ENCODE results near the gene ADAMTS13. TPM values are rescaled to one million over a fixed set of nuclear protein-coding genes. Genes with fewer than 3 reads are reported as not detected.
"Not testable (repeated sequence)": the region's sequence is repeated elsewhere in the genome, so short reads cannot be mapped to it uniquely, and the experiment has no call there.

ADAMTS13 gene
- total RNA-seq: 1.3 and 1.5 TPM in 2 replicates

DNA sequence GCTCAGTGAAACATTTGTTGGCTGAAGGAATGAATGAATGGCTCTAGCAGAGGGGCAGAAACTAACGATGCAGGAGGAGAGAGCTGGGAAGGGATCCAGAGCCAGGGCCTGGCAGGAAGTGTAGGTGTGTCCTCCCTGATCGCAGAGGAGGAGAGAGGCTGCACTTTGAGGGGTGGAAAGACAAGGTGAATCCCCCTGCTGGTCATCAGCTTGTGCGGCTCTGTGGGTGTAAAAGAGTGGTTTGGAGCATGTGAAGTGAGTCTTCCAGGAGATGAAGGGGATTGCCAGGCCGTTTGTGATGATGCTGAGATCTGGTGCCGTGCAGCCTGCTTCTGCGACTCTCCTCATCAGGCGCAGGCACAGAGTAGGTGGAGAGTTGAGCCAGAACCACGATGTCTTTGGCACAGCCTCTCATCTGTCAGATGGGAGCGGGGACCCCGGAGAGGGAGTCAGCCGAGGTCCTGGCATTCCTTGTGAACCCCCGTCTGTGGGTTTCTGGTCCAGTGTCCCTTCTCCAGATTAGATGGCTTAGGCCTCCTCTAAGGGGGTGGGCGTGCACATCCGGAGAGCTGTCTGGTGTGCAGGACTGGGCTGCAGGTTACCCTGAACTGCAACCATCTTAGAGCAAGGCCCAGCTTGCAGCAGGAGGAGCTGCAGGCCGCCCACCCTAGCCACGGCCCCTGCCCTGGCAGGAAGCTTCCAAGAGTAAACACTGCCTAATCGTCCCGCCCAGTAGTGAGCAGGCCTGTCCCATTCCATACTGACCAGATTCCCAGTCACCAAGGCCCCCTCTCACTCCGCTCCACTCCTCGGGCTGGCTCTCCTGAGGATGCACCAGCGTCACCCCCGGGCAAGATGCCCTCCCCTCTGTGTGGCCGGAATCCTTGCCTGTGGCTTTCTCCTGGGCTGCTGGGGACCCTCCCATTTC lies at the start of gene ADAMTS13:
Gene ADAMTS13 (plus strand): TSS at position 753 of the 928 bp plus-strand sequence. CDS start 77 bp downstream, at position 830.
- H3K9me3 Mint-ChIP-seq: no peaks in the 10 kb centered on the region
- H3K4me3 Mint-ChIP-seq: peak within 1 kb of the TSS; percentile 33
- peaks cover 22% of the 10 kb centered on the region for H3K4me1 Mint-ChIP-seq
- intact Hi-C loops (cut with micrococcal nuclease): loop anchor here (5.0 kb wide), 1 partner anchor 35 kb away; the partner anchor contains the start of gene CACFD1
- DNase-seq: peak; percentile 75
- peaks cover 5% of the 10 kb centered on the region for H3K27me3 Mint-ChIP-seq
- peaks cover 7% of the 10 kb centered on the region for H3K36me3 Mint-ChIP-seq (ENCODE audit: low read depth)
- peak within 1 kb of the TSS; percentile 82 for H3K27ac Mint-ChIP-seq

DNA sequence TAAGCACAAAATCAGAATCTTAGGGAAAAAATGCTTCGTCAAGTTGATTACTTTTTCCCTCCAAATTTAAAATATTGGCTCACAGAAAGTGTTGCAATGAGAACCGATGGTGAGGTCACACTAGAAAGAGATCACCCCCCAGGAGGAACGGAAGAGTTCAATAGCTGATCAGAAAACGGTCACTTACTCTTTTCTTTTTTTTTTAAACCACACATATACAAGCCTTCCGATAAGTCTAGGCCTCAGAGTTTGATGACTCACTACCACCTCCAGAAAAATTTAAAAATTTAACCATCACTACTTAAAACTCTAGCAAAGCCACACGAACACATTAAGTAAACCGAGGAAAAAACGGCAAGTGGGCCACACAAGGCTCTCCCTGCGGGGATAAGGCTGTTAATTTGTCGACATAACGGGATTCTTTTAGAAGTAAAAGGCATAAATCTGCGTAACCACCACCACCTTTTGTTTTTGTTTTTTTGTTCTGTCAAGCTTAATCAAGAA lies 47.5 kb upstream of the ADAMTS13 start:
- DNase-seq: peak; percentile 74
- peaks cover 7% of the 10 kb centered on the region for H3K27me3 Mint-ChIP-seq
- peaks cover 54% of the 10 kb centered on the region for H3K4me1 Mint-ChIP-seq
- H3K4me3 Mint-ChIP-seq: peak overlapping the region; percentile 99
- H3K36me3 Mint-ChIP-seq (ENCODE audit: low read depth): peaks cover 49% of the 10 kb centered on the region
- H3K27ac Mint-ChIP-seq: peak overlapping the region; percentile 97
- H3K9me3 Mint-ChIP-seq: no peaks in the 10 kb centered on the region
- intact Hi-C loops (cut with micrococcal nuclease): loop anchor here (5.0 kb wide), 2 partner anchors 187 to 227 kb away; no protein-coding TSS in a partner anchor

DNA sequence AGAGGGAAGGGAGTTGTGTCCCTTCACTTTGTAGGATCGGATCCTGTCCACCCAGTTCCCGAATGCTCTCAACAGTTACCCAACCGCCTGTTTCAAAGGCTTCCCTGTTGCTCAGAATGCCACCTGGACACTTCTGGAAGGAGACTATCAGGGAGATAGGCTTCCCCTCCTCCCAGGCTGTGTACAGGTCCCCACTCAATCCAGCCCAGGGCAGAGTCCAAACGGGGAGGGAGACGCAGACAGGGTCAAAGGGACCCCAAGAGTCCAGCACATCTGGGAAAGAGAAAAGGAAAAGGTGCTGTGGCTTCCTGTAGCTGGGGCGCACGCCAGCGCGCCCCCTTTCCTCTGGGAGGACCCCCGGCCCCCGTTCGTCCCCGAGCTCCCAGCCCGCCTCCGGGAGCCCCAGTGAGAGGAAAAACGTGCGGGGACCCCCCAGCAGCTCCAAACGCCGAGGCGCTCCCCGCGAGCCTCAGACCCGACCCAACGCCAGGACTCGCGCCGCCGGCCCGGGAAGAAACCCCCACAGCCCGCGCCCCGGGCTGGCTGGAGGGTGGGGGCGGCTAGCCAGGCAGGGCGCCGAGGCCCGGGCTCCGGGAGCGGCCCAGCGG lies 46.9 kb upstream of the ADAMTS13 start:
- H3K9me3 Mint-ChIP-seq: no peaks in the 10 kb centered on the region
- peaks cover 43% of the 10 kb centered on the region for H3K36me3 Mint-ChIP-seq (ENCODE audit: low read depth)
- intact Hi-C loops (cut with micrococcal nuclease): no loop called here
- H3K27ac Mint-ChIP-seq: peak overlapping the region; percentile 97
- peaks cover 7% of the 10 kb centered on the region for H3K27me3 Mint-ChIP-seq
- DNase-seq: peak; percentile 76
- peak overlapping the region; percentile 99 for H3K4me3 Mint-ChIP-seq
- H3K4me1 Mint-ChIP-seq: peaks cover 49% of the 10 kb centered on the region

DNA sequence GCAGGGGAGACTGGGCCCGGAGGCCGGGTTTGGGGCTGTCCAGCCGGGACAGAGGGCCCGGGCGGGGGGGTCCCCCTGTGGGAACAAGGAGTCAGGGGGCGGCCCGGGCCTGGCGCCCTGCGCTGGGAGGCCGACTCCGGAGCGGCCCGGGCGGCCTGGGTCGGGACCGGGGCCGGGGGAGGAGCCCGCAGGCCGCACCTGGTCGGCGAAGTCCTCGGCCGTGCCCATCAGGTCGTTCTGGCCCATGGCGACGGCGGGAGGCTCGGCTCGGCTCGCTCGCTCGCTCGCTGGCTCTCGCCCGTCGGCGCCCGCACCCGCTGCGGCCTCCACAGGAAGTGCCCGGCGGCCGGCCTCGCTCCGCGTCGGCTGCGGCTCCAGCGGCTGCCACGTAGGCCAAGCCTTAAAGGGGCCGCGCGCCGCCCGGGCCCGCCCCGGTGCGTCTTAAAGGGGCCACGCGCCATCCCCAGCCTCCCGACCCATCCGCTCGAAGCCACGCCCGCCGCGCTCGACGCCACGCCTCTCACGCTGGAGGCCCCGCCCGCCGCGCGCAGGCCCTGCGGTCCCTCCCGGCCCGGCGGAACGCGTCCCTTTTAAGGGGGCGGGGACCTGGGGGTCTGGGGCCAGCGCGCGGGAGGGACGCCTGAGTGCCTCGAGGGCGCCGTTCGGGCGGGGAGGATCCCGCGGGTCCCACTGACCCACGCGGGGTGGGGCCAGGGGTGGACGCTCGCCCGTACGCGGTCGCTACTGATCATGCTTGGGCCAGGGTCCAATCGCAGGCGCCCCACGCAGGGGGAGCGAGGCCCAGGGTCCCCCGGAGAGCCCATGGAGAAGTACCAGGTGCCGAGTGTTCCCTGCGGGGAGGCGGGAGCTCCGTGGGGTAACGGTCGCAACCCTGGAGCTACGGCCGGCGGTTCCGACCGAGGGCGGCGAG lies 46.2 kb upstream of the ADAMTS13 start, which contains the start of the genes STKLD1 and SURF4:
Gene STKLD1 (plus strand): TSS at position 643 of the 931 bp plus-strand sequence. CDS start 108 bp downstream, at position 751.
Gene SURF4 (minus strand): TSS at position 337 of the 931 bp plus-strand sequence. CDS start 91 bp downstream, at position 246.
- peaks cover 7% of the 10 kb centered on the region for H3K27me3 Mint-ChIP-seq
- H3K4me3 Mint-ChIP-seq: peak within 1 kb of the TSS; percentile 99
- H3K27ac Mint-ChIP-seq: peak within 1 kb of the TSS; percentile 97

DNA sequence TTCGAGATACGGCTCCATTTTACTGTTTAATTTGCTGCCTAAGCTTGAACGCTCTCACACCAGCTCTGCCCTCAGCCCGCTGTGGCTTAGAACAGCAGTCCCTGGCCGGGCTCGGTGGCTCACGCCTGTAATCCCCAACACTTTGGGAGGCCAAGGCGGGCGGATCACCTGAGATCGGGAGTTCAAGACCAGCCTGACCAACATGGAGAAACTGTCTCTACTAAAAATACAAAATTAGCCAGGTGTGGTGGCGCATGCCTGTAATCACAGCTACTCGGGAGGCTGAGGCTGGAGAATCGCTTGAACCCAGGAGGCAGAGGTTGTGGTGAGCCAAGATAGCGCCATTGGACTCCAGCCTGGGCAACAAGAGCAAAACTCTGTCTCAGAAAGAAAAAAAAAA lies 44.9 kb upstream of the ADAMTS13 start:
- Mint-ChIP-seq H3K4me1 (peaks cover 29% of the 10 kb centered on the region), H3K4me3 (peak overlapping the region; percentile 67), H3K36me3 (ENCODE audit: low read depth) (peaks cover 23% of the 10 kb centered on the region)
- H3K27ac Mint-ChIP-seq; H3K27me3 Mint-ChIP-seq; intact Hi-C loops (cut with micrococcal nuclease); H3K9me3 Mint-ChIP-seq; DNase-seq: not testable (repeated sequence)

More for the DNA sequence above, 46.2 kb upstream of the ADAMTS13 start, which contains the start of the genes STKLD1 and SURF4:
- H3K36me3 Mint-ChIP-seq (ENCODE audit: low read depth): peaks cover 35% of the 10 kb centered on the region
- peaks cover 42% of the 10 kb centered on the region for H3K4me1 Mint-ChIP-seq
- H3K9me3 Mint-ChIP-seq: no peaks in the 10 kb centered on the region
- DNase-seq: peak; percentile 100
- intact Hi-C loops (cut with micrococcal nuclease): loop anchor here (1.0 kb wide), 4 partner anchors 28 to 83 kb away; partner anchors contain the start of genes CACFD1, MED22, REXO4 and RPL7A

DNA sequence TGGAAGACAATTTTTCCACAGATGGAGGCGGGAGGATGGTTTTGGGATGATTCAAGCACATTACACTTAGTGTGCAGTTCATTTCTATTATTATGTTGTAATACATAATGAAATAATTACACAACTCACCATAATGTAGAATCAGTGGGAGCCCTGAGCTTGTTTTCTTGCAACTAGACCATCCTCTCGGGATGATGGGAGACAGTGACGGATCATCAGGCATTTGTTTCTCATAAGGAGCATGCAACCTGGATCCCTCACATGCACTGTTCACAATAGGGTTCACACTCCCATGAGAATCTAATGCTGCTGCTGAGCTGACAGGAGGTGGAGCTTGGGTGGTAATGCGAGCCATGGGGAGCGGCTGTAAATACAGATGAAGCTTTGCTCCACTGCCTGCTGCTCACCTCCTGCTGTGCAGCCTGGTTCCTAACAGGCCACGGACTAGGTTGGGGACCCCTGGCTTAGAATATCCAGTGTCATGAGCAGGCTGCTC lies 44.4 kb upstream of the ADAMTS13 start:
- no peak overlapping the region for H3K27ac Mint-ChIP-seq
- intact Hi-C loops (cut with micrococcal nuclease): no loop called here

DNA sequence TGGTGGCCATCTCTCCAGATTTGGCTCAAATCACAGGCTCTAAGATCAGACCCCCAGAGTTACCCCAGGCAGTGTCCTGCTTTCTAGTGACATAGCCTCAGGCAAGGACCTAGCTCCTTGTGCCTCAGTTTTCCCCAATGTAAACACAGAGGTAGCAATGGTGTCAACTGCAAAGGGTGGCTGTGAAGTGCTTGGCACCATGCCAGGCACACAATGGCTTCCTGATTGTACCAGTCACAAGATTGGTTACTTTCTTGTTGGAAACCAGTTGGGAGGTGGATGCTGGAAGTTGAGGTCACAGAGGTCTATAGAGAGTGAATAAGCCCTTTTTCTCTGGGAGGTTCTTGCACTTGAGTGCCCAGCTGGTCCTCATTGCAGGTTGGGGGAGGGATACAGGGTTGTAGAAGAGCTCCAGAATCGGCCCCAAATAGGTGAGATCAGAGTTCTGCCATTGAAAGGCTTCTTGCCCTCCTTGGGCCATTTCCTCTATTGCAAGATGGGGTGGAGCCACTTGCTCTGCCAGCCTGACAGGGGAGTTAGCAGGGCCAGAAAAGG lies 43.7 kb upstream of the ADAMTS13 start:
- H3K36me3 Mint-ChIP-seq (ENCODE audit: low read depth): peaks cover 12% of the 10 kb centered on the region
- intact Hi-C loops (cut with micrococcal nuclease): no loop called here
- peaks cover 7% of the 10 kb centered on the region for H3K27me3 Mint-ChIP-seq
- no peaks in the 10 kb centered on the region for H3K9me3 Mint-ChIP-seq
- no peak for DNase-seq
- H3K4me3 Mint-ChIP-seq: no peak overlapping the region
- H3K4me1 Mint-ChIP-seq: peaks cover 17% of the 10 kb centered on the region
- no peak overlapping the region for H3K27ac Mint-ChIP-seq

More for the DNA sequence above, 44.4 kb upstream of the ADAMTS13 start:
- H3K9me3 Mint-ChIP-seq: no peaks in the 10 kb centered on the region
- no peak overlapping the region for H3K4me3 Mint-ChIP-seq
- H3K4me1 Mint-ChIP-seq: peaks cover 24% of the 10 kb centered on the region
- DNase-seq: no peak
- peaks cover 19% of the 10 kb centered on the region for H3K36me3 Mint-ChIP-seq (ENCODE audit: low read depth)
- peaks cover 7% of the 10 kb centered on the region for H3K27me3 Mint-ChIP-seq

DNA sequence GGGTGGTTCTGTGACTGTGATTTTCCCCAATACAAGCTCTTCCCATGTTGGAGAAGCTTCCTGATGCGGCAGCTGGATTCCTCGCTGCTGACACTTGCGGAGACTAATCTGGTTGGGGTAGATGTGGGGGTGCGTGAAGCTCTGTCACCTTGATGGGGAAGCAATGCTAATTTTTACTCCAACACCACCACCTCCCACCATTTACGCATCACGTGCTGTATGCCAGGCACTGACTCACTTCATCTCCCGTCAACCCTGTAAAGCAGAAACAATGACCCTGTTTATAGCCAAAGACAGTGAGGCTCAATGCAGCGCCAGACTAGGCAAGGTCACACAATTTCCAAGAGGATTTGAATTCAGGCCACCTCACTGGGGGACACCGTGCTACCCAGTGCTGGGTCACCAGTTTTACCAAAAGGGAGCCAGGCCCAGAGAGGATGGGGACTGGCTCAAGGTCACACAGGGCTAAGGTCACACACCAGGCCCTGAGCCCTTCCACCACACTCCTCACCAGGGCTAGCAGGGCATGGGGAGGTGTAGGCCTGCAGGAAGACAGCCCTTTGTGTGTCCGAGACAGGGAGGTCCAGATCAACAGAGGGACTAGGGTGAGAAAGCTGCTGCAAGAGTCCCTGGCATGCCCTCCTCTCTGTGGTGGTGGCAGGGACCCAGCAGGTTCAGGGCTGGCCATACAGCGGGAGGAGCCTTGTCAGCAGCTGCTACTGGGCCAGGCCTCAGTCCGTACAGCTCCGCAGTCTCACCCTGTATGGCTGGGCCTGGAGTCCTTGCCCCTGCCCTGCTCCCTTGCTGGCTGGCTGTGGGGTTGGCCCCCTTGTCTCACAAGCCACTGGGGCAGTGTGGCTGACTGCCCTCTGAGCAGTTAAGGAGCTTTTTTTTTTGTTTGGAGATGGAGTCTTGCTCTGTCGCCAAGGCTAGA lies 42.7 kb upstream of the ADAMTS13 start:
- Mint-ChIP-seq H3K9me3 (no peaks in the 10 kb centered on the region), H3K36me3 (ENCODE audit: low read depth) (peaks cover 8% of the 10 kb centered on the region), H3K4me3 (no peak overlapping the region), H3K27me3 (peaks cover 7% of the 10 kb centered on the region), H3K4me1 (peaks cover 13% of the 10 kb centered on the region), H3K27ac (no peak overlapping the region)
- DNase-seq: no peak
- intact Hi-C loops (cut with micrococcal nuclease): no loop called here

DNA sequence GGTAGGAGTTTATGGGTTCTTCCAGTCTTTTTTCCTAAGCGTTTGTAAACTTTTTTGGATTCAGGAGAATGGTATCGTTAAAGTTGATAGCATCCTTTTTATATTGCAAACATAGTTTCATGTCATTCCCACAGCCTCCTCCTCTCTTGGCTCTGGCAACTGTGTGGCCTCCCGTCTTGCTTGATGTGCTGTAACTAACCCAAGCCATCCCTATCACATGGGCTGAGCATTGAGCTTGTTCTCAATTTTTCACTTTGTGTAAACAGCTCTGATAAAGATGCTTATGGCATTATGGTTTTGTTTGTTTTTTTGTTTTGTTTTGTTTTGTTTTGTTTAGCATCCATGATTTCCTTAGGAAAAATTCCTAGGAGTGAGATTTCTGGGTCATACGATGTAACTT lies 41.4 kb upstream of the ADAMTS13 start:
- Mint-ChIP-seq H3K27ac (no peak overlapping the region), H3K27me3 (peaks cover 5% of the 10 kb centered on the region), H3K4me1 (peaks cover 6% of the 10 kb centered on the region), H3K4me3 (no peak overlapping the region), H3K9me3 (no peaks in the 10 kb centered on the region), H3K36me3 (ENCODE audit: low read depth) (no peaks in the 10 kb centered on the region)
- intact Hi-C loops (cut with micrococcal nuclease): no loop called here
- no peak for DNase-seq

DNA sequence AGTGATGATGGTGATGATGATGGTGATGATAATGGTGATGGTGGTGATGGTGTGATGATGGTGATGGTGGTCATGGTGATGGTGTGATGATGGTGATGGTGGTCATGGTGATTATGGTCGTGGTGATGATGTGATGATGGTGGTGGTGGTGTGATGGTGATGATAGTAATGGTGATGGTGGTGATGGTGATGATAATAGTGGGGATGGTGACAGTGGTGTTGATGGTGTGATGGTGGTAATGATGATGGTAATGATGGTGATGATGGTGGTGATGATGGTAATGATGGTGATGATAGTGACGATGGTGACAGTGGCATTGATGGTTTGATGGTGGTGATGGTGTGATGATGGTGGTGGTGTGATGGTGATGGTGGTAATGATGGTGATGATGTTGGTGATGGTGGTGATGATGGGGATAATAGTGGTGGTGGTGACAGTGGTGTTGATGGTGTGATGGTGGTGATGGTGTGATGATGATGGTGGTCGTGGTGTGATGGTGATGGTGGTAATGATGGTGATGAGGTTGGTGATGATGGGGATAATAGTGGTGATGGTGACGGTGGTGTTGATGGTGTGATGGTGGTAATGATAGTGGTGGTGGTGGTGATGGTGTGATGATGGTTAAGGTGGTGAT lies 39.5 kb upstream of the ADAMTS13 start:
- Mint-ChIP-seq H3K27ac (no peak overlapping the region), H3K36me3 (ENCODE audit: low read depth) (no peaks in the 10 kb centered on the region), H3K4me1 (peaks cover 4% of the 10 kb centered on the region)

DNA sequence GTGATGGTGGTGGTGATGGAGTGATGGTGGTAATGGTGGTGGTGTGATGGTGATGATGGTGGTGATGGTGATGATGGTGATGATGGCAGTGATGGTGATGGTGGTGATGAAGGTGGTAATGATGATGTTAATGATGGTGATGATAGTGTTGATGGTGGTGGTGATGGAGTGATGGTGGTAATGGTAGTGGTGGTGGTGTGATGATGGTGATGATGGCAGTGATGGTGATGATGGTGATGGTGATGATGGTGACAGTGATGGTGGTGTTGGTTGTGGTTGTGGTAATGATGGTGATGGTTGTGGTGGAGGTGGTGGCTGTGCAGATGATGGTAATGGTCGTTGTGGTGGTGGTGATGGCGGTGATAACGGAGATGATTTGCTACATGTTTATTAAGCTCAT lies 38.7 kb upstream of the ADAMTS13 start:
- H3K27me3 Mint-ChIP-seq: no peaks in the 10 kb centered on the region
- no peak for DNase-seq
- intact Hi-C loops (cut with micrococcal nuclease): no loop called here
- H3K27ac Mint-ChIP-seq: no peak overlapping the region
- H3K4me1 Mint-ChIP-seq: peaks cover 2% of the 10 kb centered on the region
- H3K4me3 Mint-ChIP-seq: no peak overlapping the region
- no peaks in the 10 kb centered on the region for H3K9me3 Mint-ChIP-seq
- no peaks in the 10 kb centered on the region for H3K36me3 Mint-ChIP-seq (ENCODE audit: low read depth)

More for the DNA sequence above, 39.5 kb upstream of the ADAMTS13 start:
- Mint-ChIP-seq H3K4me3 (no peak overlapping the region), H3K27me3 (peaks cover 3% of the 10 kb centered on the region), H3K9me3 (no peaks in the 10 kb centered on the region)
- DNase-seq: no peak
- intact Hi-C loops (cut with micrococcal nuclease): no loop called here
